Endothelial cell of hepatic sinusoid (primary cell): ENCODE measurements around the gene SPATA32.

ENCODE experiments used
- in situ Hi-C: cut with HindIII; loops from 2 replicates; pipeline ENCODE4 v1.10.0; 2017; ENCODE audit warnings: low sequenced_read_pairs

The SPATA32 gene, protein sequence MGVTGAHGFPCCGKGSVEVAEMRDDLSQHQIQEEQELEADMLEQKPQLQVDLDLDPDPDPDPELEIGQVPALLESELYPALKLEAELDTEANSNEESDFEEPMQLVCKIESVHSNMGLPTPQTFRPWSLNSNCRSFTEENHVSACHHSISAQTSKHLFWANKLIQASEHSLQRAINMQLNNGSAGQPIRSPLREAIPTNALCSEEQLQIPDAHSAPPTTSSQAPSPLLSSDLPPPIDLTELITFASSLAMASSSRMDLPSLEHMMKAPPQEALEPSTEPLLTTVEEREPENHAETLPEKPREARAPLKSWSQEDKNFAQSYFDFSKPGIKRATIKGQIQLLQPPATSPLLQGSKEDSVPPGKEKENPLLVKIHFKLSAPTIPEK

GRCh38 chr17:45261577-45262515, at the start of gene SPATA32:
SPATA32 (minus strand) TSS chr17:45262094; CDS start chr17:45262016, 78 bp downstream.
- in situ Hi-C loops: no loop called here

DNA sequence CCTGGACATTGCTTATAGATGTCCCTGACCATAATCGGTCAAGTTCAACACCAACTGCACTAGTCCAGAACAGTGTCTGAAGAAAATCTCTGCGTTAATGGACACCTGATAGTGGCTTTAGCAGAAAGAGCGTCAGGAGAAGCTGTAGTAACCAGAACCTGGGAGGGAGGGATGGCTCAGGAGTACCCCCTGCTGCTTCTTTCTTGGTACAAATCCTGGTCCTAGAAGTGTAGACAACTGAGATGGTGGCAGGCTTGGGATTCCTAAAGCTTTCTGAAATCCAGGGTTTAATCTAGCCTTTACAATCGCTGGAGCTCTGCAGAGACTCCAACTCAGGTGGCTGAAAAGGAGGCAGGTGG, 49.5 kb upstream of the SPATA32 start:
- in situ Hi-C loops: loop anchor here (25.0 kb wide), 1 partner anchor 326 kb away; no protein-coding TSS in a partner anchor

DNA sequence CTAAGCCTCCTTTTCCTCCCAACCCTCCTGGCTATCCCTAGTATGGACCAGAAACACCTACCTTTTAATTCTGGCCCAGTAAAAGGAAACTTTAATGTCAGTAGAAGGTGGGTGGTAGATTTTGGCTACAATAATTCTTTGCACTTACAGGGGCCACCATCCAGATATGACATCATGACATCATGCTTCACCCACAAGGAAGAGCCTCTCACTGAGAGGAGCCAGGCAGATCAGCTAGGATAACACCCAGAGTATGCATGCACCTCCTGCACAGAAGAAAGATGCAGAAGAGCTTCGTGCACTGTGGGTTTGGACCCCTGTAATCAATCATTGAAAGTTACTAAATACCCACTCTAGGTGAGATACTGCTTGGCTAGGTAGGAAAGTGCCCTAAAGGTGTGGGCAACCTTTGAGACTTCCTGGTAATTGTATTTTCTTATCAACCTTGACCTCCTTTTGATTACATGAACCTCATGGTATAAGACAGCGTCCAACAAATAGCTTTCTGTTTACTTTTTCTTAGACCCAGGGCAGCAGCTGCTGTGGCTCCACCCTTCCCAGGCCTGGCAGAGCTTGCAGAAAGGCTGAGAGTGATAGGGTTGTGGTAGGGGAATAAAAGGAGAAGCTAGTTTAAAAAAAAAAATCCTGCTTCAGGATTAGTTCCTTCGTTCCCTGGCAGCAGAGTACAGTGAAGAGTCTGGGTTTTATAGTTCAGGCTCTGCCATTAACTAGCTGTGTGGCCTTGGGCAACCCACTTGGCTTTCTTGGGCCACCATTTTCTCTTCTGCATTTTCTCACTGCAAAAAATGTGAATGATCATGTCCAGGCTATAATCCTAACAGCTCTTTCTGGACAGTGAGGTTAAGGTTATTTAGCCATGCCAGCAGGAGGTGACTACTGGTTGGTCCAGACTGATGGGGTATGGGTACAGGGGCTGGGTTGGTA, 48.8 kb upstream of the SPATA32 start:
- in situ Hi-C loops: loop anchor here (25.0 kb wide), 1 partner anchor 327 kb away; no protein-coding TSS in a partner anchor

DNA sequence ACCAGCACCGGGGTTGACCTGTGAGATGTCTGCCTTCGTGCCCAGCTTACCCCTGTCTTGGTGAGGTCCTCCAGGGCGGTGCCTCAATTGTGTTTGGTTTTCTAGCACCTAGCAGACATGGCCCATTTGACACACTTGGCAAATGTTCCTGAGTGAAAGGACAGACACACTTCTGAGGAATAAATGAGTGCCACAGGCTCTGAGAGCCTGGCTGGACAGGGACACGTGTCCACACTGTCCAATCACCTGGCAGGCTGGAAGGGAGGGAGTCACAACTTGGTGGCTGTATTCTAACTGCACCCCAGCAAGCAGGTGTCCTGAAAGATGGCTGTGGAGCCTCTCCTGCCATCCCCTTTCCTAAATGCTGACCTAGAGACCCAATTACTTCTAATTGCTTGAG, 47.5 kb upstream of the SPATA32 start:
- in situ Hi-C loops: loop anchor here (10.0 to 25.0 kb wide), 2 partner anchors 75 to 328 kb away; no protein-coding TSS in a partner anchor

- in situ Hi-C loops: loop anchor here (10.0 to 25.0 kb wide), 2 partner anchors 76 to 328 kb away; no protein-coding TSS in a partner anchor
These were observed 46.9 kb upstream of the SPATA32 start for GRCh38 chr17:45308840-45309239.

DNA sequence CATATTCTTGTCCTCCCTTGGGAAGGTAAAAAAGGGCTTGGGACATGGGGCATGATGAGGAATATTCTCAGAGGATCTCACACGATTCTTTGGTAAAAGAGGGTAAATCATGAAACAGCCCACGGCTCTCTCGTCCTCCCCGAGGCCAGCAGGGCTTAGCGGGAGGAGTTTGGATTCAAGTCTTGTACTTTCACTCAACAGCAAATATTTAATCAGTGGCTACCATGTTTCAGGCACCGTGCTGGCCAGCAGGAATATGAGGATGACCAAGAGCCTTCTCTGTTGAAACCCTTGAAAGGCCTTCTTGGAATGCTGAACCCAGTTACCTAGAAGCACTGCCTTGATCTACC, 46.1 kb upstream of the SPATA32 start:
- in situ Hi-C loops: loop anchor here (10.0 to 25.0 kb wide), 2 partner anchors 77 to 329 kb away; no protein-coding TSS in a partner anchor

DNA sequence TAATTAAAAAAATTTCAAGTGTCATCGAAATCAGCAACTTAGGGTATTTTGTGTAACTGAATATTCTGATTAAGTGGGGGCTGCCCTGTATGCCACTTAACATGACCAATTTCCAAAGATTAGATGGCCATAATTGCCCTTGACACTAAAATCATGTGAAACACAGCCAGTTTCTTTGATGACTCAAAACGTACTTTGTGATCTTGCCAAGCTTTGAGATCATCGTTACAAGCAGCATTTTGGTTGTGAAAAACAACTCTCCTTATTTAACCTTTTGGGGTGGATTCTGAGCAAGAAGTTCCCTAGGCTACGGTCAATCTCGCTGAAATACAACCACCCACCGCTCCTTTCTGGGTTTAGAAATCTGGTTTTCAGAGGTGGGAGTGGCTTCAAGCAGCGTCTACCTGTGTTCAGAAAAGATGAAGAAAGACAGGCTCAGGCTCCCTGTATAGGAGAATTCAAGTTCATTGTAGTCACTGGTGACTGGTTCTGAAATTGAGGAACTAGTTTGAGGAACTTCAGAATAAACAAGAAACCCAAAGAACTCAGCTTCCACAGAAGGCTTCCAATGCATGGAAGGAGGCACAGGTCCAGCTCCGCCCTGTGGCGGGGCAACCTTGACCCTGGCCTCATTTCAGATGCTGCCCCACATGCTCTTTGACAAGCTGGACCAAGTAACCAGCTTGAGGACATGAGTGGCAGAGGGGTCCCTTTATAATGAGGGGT, 45.6 kb upstream of the SPATA32 start:
- in situ Hi-C loops: loop anchor here (10.0 to 25.0 kb wide), 2 partner anchors 77 to 330 kb away; no protein-coding TSS in a partner anchor

- in situ Hi-C loops: loop anchor here (10.0 to 25.0 kb wide), 2 partner anchors 78 to 331 kb away; no protein-coding TSS in a partner anchor
These were observed 44.7 kb upstream of the SPATA32 start for GRCh38 chr17:45306623-45307022.

DNA sequence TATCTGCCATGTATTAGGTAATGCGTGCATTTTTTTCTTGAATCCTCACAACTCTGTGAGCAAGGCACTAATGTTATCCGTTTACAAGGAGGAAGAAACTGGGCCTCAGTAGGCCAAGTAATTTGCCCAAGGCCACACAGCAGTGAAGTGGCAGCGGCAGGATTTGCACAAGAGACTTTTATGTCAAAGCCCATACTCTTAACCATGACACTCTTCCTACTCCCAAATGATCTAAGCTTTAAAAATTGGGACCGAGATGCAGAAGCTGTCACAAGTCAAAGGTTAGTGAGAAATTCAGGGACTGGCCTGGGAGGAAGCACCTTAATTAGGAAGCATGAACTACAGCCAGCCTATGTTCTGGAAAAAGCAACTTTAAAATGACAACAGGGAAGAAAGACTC, 44.2 kb upstream of the SPATA32 start:
- in situ Hi-C loops: loop anchor here (10.0 to 25.0 kb wide), 2 partner anchors 79 to 331 kb away; no protein-coding TSS in a partner anchor

DNA sequence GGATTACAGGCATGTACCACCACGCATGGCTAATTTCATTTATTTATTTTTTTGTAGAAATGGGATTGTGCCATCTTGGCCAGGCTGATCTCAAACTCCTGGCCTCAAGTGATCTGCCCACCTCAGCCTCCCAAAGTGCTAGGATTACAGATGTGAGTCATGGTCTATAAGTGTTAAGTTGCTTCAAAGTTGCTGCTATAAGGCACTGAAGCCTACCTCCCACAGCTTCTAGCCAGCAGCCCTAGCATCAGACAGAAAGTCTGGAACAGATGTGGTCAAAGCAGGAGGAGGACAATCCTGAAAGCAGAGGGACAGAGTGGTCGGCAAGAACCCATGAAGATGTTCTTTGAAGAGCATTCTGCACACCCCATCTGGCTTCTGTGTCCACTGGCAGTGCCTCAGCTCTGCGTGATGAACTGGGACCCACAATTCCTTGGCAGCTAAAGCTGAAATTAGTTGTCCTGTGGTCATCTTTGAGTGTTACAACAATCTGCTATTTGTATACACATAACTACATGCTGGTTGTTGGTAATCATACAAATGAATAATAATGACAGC, 43.7 kb upstream of the SPATA32 start:
- in situ Hi-C loops: loop anchor here (10.0 to 25.0 kb wide), 2 partner anchors 79 to 332 kb away; no protein-coding TSS in a partner anchor

GRCh38 chr17:45302649-45303173, 40.8 kb upstream of the SPATA32 start:
- in situ Hi-C loops: loop anchor here (10.0 to 25.0 kb wide), 2 partner anchors 82 to 335 kb away; no protein-coding TSS in a partner anchor

DNA sequence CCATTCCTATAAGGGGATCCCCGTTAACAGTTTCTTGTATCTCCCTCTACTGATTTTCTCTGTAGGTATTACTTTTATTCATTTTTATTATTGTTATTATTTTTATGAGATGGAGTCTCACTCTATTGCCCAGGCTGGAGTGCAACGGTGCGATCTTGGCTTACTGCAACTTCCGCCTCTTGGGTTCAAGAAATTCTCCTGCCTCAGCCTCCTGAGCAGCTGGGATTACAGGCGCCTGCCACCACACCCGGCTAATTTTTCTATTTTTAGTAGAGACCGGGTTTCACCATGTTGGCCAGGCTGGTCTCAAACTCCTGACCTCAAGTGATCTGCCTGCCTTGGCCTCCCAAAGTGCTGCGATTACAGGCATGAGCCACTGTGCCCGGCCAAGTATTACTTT, 40.3 kb upstream of the SPATA32 start:
- in situ Hi-C loops: loop anchor here (10.0 to 25.0 kb wide), 2 partner anchors 83 to 335 kb away; no protein-coding TSS in a partner anchor

DNA sequence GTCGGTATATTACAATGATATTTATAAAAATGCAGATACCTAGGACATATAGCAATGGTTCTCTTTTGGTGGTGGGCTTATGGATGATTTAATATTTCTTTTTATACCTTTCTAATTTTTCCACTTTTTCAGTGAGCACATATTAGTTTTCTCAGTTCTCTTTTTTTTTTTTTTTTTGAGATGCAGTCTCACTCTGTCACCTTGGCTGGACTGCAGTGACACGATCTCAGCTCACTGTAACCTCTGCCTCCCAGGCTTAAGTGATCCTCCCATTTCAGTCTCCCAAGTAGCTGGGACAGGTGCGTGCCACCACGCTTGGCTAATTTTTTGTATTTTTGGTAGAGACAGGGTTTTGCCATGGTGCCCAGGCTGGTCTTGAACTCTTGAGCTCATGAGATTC, 39.8 kb upstream of the SPATA32 start:
- in situ Hi-C loops: loop anchor here (10.0 to 25.0 kb wide), 2 partner anchors 83 to 336 kb away; no protein-coding TSS in a partner anchor

GRCh38 chr17:45300060-45300751, 38.3 kb upstream of the SPATA32 start:
- in situ Hi-C loops: loop anchor here (10.0 to 25.0 kb wide), 2 partner anchors 85 to 337 kb away; no protein-coding TSS in a partner anchor

DNA sequence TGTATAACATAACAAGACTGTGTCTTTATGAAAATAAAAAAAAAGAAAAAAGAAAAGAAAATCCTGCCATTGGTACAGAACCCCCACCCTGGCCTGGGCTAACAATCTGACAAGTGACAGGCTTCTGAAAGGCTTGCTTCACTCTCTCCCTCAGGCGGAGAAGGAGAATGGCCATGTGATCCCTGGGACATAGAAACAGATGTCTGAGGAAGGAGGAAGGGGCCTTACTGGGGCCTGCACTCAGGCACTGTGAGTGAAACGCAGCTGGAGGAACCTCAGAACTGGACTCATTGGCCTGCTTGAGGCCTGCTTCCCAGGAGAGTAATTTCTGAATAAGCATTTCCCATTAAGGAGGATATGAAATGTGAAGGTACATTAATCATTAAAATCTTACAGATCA, 37.5 kb upstream of the SPATA32 start:
- in situ Hi-C loops: no loop called here

DNA sequence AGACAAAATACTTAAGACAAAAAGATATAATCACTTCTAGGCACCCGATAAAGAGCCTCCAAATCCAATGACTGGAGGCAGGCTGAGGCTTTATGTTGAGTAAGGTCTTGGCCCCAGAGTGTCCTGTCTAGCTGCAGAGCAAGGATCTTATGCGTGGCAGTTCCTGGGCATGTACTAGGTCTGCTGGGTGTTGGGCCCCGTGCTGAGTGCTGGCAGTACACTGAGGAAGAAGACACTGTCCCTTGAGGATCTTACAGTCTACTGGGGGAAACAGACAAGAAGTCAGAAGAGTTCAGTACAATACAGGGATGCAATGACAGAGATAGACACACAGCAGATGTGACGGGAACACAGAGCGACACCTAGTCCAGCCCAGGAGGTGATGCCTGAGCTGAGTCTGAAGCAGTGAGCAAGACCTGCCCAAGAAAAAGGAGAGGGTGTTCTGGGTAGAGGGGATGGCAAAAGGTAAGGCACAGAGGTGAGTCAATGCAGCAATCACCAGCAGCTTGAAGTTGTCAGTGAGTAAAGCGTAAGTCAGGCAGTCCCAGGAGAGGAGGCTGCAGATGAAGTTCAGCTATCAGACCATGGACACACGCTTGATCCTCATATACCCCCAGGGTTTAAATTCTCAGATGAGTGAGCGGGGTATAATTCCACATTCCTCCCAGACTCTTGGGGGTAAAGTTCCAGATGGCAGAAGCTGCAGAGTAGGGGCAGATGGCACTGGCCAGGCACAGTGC, 36.8 kb upstream of the SPATA32 start:
- in situ Hi-C loops: no loop called here

GRCh38 chr17:45296833-45297124, 34.9 kb upstream of the SPATA32 start:
- in situ Hi-C loops: no loop called here
